ENCODE results near the gene GRM1.

The GRM1 gene

DNA sequence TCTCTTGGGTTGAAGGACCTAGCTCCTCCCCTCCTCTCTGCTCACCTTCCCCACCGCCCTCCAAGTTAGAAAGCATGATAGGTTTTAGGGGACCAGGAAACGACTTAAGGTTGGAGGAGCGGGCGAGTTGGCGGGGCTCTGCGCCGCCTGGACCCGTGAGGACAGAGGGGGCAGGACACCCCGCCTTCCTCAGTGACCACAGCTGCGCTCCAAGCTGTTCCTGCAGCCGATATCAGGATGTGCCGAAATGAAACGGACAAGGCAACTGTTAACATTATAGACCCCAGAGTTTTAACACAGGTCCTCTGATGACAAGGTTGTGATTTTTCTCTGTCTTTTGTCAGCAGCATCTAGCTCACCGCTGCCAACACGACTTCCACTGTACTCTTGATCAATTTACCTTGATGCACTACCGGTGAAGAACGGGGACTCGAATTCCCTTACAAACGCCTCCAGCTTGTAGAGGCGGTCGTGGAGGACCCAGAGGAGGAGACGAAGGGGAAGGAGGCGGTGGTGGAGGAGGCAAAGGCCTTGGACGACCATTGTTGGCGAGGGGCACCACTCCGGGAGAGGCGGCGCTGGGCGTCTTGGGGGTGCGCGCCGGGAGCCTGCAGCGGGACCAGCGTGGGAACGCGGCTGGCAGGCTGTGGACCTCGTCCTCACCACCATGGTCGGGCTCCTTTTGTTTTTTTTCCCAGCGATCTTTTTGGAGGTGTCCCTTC, at the start of gene GRM1:
Gene GRM1 (plus strand): TSS at position 212 of the 722 bp plus-strand sequence. CDS start 456 bp downstream, at position 668.
- no peak for DNase-seq (ENCODE audit: low read depth in 2 of 2)

DNA sequence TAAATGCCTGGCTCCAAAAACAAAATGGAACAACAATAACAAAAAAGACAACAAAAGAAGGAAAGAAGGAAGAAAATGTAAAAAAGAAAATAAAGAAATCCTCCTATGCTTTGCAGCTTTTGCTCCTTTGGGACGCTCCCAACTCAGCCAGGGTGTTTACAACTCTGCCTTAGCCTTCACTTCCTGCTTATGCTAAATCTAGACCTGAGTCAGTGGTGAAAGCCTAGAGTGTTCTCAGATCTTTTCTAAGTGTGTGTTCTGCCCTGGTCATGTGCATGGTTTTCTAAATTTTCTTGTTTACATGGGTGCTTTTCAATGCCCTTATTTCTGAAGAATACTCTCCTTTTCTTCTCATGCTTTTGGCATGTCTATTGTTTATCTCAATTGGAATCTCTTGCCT, 19.5 kb upstream of the GRM1 start:
- DNase-seq (ENCODE audit: low read depth in 2 of 2), result no peak

DNA sequence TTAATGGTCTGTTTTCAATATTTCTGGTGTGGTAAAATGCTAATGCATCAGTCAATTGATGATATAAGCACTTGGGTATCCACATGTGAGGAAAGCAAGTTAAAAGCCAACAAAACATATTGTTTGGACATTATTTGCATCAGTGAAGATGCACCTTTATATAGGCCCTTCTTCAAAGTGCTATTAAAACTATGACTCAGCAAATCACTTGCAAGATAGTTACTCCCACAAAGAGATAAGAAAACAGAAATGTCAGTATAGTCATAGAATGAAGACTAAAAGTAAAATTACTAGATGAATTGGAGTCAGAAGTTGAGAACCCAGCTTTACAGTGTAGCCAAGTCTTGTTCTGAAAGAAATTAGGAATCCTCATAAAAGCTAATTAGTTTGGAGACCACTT, 14.6 kb upstream of the GRM1 start:
- DNase-seq (ENCODE audit: low read depth in 2 of 2), result no peak

GRCh38 chr6:146017672-146018071, 11.2 kb upstream of the GRM1 start:
- no peak for DNase-seq (ENCODE audit: low read depth in 2 of 2)

DNA sequence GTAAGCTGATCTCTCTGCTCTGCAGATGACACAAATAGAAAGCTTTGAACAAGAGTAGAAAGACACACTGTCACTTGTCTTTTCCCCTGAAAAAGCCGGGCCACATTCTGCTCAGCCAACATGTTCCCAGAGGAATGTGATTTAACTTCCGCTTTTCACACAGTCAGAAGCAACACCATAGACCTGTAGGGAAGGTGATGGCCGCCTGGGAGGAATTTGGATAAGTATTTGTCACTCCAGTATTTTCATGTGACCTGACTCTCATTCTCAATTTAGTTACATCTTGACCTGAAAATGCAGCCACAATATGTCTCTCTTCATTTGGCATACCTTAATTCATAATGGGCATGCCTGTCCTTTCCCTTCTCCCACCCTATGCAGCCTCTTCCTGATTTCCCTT, 2.0 kb upstream of the GRM1 start:
- DNase-seq (ENCODE audit: low read depth in 2 of 2), result no peak

DNA sequence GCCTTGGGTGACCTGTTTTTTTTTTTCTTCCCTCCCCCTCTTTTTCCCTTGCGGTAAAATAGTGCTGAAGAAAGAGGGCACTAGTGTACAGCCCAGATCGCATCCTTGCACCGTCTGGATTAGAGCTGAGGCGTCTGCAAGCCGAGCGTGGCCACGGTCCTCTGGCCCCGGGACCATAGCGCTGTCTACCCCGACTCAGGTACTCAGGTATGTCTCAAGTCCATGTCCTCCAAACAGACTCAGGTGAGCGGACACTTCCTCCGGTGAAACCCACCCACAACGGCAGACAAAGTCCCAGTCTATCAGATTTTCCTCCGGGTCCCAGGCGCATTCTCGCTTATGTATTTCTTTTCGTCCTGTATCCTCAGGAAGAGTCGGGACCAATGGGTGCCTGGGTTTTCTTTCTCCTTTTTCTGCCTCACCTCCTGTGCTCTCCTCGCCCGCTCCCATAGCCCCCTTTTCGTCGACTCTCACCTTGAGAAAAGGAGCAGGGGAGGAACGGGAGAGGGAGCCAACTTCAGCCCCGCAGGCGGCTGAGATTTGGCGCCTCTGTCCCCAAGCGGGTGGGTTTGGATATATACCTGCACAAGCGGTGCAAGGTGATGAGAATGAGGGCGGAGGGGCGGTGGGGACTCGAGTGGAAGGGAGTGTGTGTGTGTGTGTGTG, 1.1 kb upstream of the GRM1 start:
- no peak for DNase-seq (ENCODE audit: low read depth in 2 of 2)

DNA sequence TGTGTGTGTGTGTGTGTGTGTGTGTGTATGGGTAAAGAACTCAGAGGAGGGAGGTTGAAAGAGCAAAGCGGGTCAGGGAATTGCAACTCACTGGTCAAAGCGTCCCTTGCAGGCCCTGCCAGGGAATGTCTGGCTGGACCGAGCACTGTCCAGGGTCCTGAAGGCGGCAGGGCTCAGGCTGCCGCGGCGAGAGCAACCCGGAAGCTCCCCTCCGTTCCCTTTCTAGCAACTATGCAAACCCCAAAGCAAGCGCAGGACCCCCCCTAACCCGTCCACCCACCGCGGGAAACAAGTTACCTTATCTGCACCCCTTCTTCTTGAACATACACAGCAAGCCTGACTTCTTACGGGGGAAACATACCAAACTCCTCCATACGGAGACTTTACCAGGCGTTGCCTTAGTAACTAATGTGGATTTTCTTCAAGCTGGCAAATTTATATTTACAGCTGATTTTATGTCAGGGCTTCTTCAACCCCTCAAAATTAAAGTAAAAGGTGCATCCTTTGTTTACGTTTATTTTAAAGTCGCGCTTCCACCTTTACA, 538 bp upstream of the GRM1 start:
- no peak for DNase-seq (ENCODE audit: low read depth in 2 of 2)

GRCh38 chr6:146029573-146030184, 817 bp downstream of the GRM1 start:
- DNase-seq (ENCODE audit: low read depth in 2 of 2), result no peak

DNA sequence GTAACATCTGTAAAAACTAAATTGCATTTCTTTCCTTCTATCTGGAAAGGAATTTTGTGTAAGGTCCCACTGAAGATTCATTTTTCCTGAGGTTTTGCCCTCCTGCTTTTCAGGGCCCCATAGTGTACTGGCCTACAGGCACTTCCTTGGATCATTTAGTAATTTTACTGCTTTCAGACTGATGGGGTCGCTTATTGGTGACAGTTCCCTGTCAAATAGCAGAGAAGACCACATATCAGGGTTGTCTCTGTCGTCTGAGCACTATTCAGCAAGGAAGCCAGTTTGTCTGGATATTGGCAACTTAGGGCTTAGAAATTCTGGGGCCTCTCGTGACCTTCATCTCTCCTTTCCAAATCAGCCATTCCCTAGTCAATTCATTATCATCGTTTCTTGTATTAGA, 3.5 kb downstream of the GRM1 start:
- DNase-seq (ENCODE audit: low read depth in 2 of 2), result no peak

DNA sequence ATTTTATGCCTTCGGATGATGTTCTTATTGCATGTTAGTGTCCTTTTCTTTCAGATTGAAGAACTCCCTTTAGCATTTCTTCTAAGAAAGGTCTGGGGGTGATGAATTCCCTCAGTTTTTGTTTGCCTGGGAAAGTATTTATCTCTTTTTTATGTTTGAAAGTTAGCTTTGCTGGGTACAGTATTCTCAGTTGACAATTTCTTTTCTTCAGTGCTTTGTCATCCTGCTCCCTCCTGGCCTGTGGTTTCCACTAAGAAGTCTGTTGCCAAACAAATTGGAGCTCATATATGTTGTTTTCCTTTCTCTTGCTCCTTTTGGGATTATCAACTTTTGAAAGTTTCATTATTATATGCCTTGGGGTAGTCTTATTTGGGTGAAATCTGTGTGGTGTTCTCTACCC, 11.5 kb downstream of the GRM1 start:
- no peak for DNase-seq (ENCODE audit: low read depth in 2 of 2)

- no peak for DNase-seq (ENCODE audit: low read depth in 2 of 2)
These were observed 12.4 kb downstream of the GRM1 start for GRCh38 chr6:146041282-146041681.

- no peak for DNase-seq (ENCODE audit: low read depth in 2 of 2)
These were observed 18.5 kb downstream of the GRM1 start for GRCh38 chr6:146047371-146047770.

DNA sequence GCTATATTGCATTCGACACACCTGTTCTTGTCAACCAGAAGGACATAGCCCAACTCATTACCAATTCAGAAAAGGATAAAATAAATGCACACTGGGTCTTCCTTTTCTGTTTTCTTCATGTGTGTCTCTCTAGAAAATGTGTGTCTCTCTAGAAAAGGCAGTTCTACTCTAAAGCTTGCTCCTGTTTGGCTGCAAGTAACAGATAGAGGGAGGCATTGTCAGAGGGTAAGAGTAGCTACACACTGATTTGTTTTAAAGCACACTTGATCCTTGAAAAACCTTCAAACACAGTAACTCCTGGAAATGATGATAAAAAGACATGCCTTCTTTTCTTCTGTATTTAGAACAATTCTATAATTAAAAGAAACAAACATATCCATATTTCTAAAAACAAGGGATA, 21.3 kb downstream of the GRM1 start:
- DNase-seq (ENCODE audit: low read depth in 2 of 2), result no peak

DNA sequence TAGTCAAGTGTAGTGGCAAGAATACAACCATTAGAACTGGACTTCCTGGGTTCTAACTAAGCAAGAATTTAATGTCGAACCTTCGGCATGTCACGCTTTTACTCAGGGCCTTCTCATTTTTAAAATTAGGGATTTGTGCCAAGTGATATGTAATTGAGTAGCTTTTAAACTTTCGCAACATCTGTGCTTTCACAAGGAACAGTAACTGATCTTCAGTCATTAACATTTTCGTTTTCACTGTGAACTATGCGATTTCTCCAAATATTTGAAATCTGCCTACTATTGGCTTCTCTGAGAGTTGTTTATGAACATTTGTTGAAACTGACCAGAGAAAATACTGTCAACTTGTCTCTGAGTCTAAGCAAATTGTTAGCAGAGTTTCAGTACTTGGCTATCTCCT, 27.6 kb downstream of the GRM1 start:
- no peak for DNase-seq (ENCODE audit: low read depth in 2 of 2)

- DNase-seq (ENCODE audit: low read depth in 2 of 2), result no peak
These were observed 36.8 kb downstream of the GRM1 start for GRCh38 chr6:146065690-146066089.

- DNase-seq (ENCODE audit: low read depth in 2 of 2), result no peak
These were observed 37.6 kb downstream of the GRM1 start for GRCh38 chr6:146066506-146066905.

- no peak for DNase-seq (ENCODE audit: low read depth in 2 of 2)
These were observed 42.9 kb downstream of the GRM1 start for GRCh38 chr6:146071781-146072180.

DNA sequence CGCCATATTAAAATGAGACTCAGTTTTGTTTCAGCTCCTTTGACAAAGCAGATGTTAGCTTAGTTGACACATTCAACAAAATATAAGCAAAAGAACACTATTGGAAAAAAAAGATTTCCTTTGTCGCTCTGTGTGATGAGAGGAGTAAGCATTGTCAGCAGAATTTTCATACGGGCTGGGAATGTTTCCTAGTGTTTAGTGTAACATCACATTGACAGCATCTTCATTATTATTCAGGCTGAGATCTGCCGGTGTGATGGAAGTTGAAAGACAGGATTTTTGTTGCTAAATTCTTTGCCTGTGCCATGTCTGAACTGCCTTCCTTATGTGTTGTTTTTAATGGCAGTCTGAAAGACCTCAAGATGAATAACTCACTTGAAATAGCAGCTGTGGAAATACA, 49.1 kb downstream of the GRM1 start:
- no peak for DNase-seq (ENCODE audit: low read depth in 2 of 2)

- no peak for DNase-seq (ENCODE audit: low read depth in 2 of 2)
These were observed 58.5 kb downstream of the GRM1 start for GRCh38 chr6:146087386-146087785.

DNA sequence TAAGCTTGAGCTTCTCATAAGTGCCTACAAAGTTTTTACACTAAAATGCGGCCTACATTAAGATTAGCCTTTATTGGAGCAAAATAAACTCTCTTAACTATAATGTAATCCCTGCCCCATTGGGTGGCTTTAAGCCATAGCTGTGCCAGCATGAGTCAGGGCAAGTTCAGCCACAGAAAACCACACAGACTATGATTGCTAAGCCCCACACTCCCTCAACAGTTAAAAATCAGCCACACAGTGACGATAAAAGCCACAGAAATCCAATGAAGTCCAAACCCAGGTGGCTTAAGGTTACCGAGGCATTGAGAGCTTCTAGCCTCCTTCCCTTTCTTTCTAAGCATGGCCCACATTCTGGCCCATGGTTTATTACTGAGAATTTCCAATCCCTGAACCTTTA, 61.6 kb downstream of the GRM1 start:
- no peak for DNase-seq (ENCODE audit: low read depth in 2 of 2)

GRCh38 chr6:146092961-146093686, 64.3 kb downstream of the GRM1 start:
- DNase-seq (ENCODE audit: low read depth in 2 of 2), result no peak

- DNase-seq (ENCODE audit: low read depth in 2 of 2), result no peak
These were observed 66.6 kb downstream of the GRM1 start for GRCh38 chr6:146095481-146095880.
